Activated naive CD8-positive, alpha-beta T cell treated with anti-CD3 and anti-CD28 coated beads, Interleukin-2, amount 50 U/mL, for 24 hours (primary cell): Measurements from ENCODE around the gene NOTCH4.
"Not testable (repeated sequence)": the region's sequence is repeated elsewhere in the genome, so short reads cannot be mapped to it uniquely, and the experiment has no call there.

Experiments
- ATAC-seq: fragments of 150-1000 bp; cut with Tn5 transposase; one replicate; pipeline ENCODE4 v1.10.0; 2021
- DNase-seq: peaks from one replicate; pipeline ENCODE4 v3.0.0; 2021
- H3K27ac Mint-ChIP-seq: one replicate; pipeline ENCODE4 v1.8.0; 2021; ENCODE audit warnings: mild to moderate bottlenecking, mixed read lengths
- H3K27me3 Mint-ChIP-seq: one replicate; pipeline ENCODE4 v1.8.0; 2021; ENCODE audit warnings: mixed read lengths
- H3K36me3 Mint-ChIP-seq: one replicate; pipeline ENCODE4 v1.8.0; 2021; ENCODE audit warnings: low read depth, mixed read lengths
- H3K4me1 Mint-ChIP-seq: one replicate; pipeline ENCODE4 v1.8.0; 2021; ENCODE audit warnings: mixed read lengths
- H3K4me3 Mint-ChIP-seq: one replicate; pipeline ENCODE4 v1.8.0; 2021; ENCODE audit warnings: mild to moderate bottlenecking, moderate library complexity, mixed read lengths
- H3K9me3 Mint-ChIP-seq: one replicate; pipeline ENCODE4 v1.8.0; 2021; ENCODE audit warnings: mixed read lengths

Gene NOTCH4

DNA sequence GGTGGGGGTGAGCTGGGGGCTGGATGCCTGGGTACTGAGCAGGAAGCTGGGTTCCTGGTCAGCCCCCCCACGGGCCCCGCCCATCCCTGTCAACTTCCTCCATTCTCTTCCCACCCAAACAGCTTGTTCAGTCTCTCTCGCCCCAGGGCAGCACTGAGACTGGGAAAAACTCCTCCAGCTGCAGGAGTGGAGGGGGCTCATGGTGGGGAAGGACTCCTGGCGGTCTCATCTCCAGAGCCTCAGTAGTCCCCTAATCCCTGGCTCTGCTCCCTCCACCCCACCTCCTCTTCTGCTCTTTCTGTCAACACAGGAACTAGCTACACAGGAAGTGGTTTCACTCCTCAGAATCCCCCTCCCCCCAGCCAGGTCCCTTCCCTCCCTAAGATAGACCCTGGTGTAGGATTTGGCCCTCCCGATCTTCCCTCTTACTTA lies 31.2 kb downstream of the NOTCH4 start, which contains the start of gene GPSM3:
TSS of gene GPSM3 (minus strand) at position 36 of the 432 bp plus-strand sequence. CDS start 130 bp downstream, outside the sequence.
- H3K4me1 Mint-ChIP-seq = peaks cover 65% of the 10 kb centered on the region
- H3K27me3 Mint-ChIP-seq = no peaks in the 10 kb centered on the region
- H3K4me3 Mint-ChIP-seq = peak within 1 kb of the TSS; percentile 88
- peaks cover 8% of the 10 kb centered on the region for H3K36me3 Mint-ChIP-seq
- ATAC-seq (no peak), DNase-seq (peak; percentile 57)
- H3K27ac Mint-ChIP-seq = peak within 1 kb of the TSS; percentile 94
- H3K9me3 Mint-ChIP-seq = no peaks in the 10 kb centered on the region

DNA sequence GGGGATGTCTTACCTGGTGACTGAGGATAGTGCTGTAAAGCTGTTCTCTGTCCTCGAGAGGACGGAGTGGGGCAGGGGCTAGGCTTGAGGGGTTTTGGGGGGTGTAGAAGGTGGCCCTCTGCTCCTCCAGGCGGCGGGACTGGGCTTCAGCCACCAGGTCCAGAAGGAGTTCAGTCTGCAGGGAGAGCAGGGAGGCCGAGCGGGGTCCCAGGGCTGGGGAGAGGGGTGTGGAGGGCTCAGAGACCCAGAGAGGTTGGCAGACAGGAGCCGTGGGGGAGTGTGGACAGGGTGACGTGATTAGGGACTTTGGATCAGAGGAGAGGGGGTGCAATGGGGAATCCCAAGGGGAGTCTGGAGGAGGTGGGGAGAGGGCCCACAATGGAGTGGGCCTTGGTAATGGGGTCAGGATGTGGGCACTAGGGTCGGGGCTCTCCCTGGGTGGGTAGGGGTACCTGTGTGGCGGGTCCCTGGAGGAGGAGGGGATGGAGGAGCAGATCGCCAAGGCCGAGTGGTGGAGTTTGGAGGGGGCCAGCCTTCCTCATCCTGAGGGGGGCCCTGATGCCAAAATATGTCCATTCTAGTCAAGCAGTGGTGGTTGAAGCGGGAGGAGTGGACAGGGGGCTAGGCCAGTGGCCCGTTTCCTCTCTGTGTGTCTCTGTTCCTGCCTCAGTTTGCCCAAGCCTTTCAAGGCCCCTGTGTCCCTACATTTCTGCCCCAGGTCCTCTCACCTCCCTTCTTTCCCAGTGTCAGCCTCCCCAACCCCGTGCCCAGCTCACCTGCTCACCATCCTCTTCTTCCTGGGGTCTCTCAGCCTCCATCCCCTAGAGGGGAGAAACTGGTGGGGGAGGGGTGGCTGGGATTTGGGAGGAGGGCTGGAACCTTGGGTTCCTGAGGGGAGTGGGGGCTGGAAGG lies 31.9 kb downstream of the NOTCH4 start:
- no peak for DNase-seq

DNA sequence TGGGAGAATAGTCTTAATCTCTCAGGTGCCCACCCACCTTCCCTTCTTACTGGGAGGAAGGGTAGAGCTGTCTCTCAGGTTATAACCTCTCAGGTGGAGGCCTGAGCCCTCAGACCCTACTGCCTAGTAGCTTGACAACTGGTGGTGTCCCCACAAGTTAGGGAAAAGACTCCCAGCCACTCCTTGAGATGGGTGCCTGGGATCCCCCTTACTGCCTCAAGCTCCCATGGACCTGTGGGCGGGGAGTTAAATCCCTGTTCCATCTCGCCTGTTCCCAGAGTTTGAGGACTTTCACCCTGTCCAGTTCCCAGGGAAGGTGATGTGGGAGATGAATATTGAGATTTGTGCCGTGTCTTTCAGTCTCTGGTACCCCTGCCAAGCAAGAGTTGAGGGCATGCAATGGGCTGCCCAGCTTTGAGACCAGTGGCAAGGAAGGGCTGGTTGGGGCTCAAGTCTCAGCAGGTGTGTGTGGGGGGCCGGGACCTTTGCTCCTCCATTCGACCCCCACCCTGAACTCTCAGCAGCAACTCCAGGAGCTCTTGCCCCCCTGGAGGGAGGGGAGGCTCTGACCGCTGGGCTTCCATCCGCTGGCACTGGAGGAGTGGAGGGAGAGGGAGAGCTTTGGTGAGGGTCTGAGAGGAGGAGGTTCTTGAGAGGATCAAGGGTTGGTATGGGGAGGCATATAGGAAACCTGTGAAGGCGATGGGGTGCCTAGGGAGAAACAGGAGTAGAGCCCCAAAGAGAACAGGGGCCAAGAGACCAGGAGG lies 32.8 kb downstream of the NOTCH4 start:
- H3K36me3 Mint-ChIP-seq = peaks cover 22% of the 10 kb centered on the region
- ATAC-seq = no peak

More for the DNA sequence above, 31.9 kb downstream of the NOTCH4 start:
- H3K4me3 Mint-ChIP-seq = peak overlapping the region; percentile 88
- H3K9me3 Mint-ChIP-seq = no peaks in the 10 kb centered on the region
- H3K27ac Mint-ChIP-seq = peak overlapping the region; percentile 94
- ATAC-seq = no peak
- H3K4me1 Mint-ChIP-seq = peaks cover 70% of the 10 kb centered on the region
- no peaks in the 10 kb centered on the region for H3K27me3 Mint-ChIP-seq
- peaks cover 13% of the 10 kb centered on the region for H3K36me3 Mint-ChIP-seq

DNA sequence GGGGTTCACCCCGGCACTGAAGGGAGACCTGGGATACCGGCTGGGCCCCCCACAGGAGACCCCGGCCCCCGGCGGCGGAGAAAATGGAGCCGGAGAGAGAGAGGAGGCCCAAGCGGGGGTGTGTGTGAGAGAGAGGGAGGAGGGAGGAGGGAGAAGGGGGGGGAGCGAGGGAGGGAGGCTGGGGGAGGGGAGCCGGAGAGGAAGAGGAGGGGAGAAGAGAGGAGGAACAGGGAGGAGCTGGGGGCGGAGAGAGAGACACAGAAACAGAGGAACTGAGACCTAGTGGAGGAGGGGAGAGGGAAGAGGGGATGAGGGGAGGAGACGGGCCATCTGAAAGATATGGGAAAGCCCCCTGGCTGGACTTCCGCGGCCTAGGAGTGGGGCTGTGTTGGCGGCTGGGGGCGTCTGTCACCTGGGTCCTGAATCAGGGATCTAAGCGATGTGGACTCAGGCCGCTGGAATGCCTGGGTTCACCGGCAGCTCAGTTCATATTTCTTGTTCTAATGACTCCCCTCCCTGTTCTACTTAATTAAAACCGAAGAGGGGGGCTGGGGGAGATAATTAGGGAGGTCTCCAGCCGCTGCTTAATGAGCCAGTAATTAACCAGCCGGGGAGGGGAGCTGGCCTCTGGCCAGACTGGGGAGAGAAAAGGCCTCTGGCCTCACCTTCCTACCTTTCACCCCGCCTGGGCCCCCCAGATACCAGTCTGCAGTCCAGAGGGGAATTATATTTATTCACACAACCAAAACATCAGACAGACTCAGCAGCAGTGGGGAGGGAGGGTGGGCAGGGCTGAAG lies 33.6 kb downstream of the NOTCH4 start, which contains the start of gene PBX2:
TSS of gene PBX2 (minus strand) at position 149 of the 798 bp plus-strand sequence. CDS start 287 bp downstream, outside the sequence.
- peak; percentile 56 for ATAC-seq
- Mint-ChIP-seq H3K4me3 (peak within 1 kb of the TSS; percentile 88), H3K4me1 (peaks cover 77% of the 10 kb centered on the region), H3K9me3 (no peaks in the 10 kb centered on the region), H3K27me3 (no peaks in the 10 kb centered on the region), H3K36me3 (peaks cover 29% of the 10 kb centered on the region), H3K27ac (peak within 1 kb of the TSS; percentile 94)
- DNase-seq = peak; percentile 87

More for the DNA sequence above, 32.8 kb downstream of the NOTCH4 start:
- no peak for DNase-seq
- Mint-ChIP-seq H3K27me3 (no peaks in the 10 kb centered on the region), H3K27ac (peak overlapping the region; percentile 94), H3K4me1 (peaks cover 71% of the 10 kb centered on the region), H3K4me3 (peak overlapping the region; percentile 88), H3K9me3 (no peaks in the 10 kb centered on the region)

DNA sequence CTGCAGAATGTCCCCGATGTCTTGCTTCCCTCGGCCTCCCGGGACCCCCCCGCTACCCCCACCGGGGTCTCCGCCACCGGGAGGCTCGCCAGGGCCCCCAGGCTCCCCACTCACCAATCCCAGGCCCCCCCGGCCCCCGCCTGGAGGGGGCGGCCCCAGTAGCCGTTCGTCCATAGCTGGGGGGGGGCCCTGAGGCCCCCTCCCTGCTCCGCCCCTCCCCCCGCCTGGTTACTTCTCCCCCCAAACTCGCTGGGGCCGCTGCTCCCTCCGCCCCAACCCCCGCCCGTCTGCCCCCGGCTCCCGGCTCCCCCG lies 34.2 kb downstream of the NOTCH4 start:
- Mint-ChIP-seq H3K4me1 (peaks cover 73% of the 10 kb centered on the region), H3K36me3 (peaks cover 29% of the 10 kb centered on the region), H3K9me3 (no peaks in the 10 kb centered on the region), H3K27ac (peak overlapping the region; percentile 90), H3K27me3 (no peaks in the 10 kb centered on the region), H3K4me3 (peak overlapping the region; percentile 88)
- DNase-seq (no peak), ATAC-seq (no peak)

DNA sequence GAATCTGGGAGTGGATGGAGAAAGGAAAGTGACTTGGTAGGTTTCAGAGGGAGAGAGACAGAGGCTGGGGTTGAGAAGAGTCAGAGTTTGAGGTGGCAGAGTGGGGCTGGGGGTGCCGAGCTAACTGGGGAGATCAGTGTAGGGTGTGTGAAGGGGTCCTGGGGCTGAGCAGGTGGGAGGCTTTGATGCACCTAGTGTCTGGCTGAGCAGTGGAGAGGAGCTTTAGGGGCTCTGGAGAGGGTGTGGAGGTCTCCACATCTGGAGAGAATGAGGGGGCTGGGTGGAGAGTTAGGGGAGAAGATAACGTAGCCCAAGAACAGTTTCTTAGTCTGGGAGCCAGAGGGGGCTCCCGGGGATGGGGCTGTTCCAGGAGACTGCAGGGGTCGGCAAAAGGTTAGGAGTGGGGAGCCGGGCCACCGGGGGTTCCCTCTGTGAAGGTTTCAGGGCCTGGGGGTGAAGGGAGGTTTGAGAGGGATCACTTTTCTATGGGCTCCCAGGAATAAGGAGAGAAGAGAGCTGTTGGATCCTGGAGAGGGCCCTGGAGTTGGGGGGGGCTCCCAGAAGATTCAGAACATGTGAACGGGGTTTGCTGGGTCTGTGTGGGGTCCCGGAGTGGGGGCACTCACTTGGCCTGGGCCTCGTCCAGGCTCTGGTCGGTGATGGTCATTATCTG lies 34.7 kb downstream of the NOTCH4 start:
- H3K9me3 Mint-ChIP-seq = no peaks in the 10 kb centered on the region
- H3K4me3 Mint-ChIP-seq = peak overlapping the region; percentile 87
- H3K36me3 Mint-ChIP-seq = peaks cover 29% of the 10 kb centered on the region
- peaks cover 68% of the 10 kb centered on the region for H3K4me1 Mint-ChIP-seq
- DNase-seq (no peak), ATAC-seq (no peak)
- no peaks in the 10 kb centered on the region for H3K27me3 Mint-ChIP-seq
- H3K27ac Mint-ChIP-seq = peak overlapping the region; percentile 90

DNA sequence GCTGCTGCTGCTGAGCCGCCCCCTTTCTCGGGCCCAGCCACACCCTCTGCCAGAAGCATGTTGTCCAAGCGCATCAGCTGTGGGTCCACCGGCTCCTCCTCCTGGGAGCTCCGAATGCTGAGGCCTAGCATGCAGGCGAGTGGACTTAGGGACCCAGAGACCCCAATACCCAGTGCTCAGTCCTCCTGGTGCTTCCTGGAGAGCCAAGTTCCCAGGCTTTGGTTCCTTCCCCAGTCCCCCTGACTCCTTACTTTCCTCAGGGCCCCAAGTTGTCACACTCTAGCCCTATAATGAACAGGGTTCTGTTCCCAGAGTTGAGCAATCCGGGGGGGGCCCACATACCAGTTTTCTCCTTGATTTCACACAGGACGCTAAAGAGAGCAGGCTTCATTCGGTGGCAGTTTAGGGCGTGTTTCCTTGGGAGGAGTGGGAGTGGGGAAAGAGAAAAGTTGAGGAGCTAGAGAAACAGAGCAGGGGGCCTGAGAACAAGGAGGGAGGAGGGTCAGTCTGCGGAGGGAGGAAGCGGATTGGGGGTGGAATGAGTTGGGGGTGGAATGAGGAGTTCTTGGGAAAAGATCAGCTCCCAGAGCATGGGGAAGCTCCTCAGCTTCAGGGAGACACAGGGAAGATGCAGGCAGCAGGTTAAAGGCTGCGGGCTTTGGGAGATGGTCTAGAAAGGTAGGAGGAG lies 35.3 kb downstream of the NOTCH4 start:
- DNase-seq = no peak
- peaks cover 29% of the 10 kb centered on the region for H3K36me3 Mint-ChIP-seq
- peak overlapping the region; percentile 90 for H3K27ac Mint-ChIP-seq
- peaks cover 61% of the 10 kb centered on the region for H3K4me1 Mint-ChIP-seq
- H3K27me3 Mint-ChIP-seq = no peaks in the 10 kb centered on the region
- peak overlapping the region; percentile 87 for H3K4me3 Mint-ChIP-seq
- no peaks in the 10 kb centered on the region for H3K9me3 Mint-ChIP-seq
- ATAC-seq = no peak

DNA sequence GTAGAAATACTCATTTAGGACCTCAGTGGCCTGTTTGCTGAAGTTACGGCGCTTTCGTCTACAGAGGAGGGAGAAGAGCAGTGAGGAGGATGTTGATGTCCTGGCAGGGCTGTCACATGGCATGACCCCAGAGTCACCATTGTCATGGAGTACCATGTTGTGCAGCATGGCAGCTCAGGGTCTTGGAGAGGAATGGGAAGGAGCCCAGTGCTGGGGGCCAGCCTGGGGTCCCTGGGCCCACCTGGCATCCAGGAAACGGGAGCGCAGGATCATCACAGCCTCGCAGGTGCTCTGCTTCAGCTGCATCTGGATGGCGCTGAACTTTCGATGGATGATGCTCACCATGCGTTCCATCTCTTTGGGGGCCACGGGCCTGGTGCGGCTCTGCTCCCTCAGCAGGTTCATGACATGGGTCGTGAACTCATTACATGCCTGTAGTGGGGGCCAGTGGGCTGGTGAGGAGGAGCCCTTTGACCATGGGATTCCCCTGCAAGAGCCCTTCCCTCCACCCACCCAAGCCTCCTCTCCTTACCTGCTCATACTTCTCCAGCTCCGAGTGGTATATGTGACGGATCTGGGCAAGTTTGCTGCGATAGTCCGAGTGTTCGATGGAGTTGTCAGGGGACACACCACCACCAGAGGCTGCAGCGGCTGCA lies 36.0 kb downstream of the NOTCH4 start:
- H3K4me1 Mint-ChIP-seq = peaks cover 61% of the 10 kb centered on the region
- H3K4me3 Mint-ChIP-seq = peak overlapping the region; percentile 50
- peak overlapping the region; percentile 87 for H3K27ac Mint-ChIP-seq
- ATAC-seq, H3K27me3 Mint-ChIP-seq, DNase-seq, H3K9me3 Mint-ChIP-seq: not testable (repeated sequence)
- H3K36me3 Mint-ChIP-seq = peaks cover 29% of the 10 kb centered on the region

DNA sequence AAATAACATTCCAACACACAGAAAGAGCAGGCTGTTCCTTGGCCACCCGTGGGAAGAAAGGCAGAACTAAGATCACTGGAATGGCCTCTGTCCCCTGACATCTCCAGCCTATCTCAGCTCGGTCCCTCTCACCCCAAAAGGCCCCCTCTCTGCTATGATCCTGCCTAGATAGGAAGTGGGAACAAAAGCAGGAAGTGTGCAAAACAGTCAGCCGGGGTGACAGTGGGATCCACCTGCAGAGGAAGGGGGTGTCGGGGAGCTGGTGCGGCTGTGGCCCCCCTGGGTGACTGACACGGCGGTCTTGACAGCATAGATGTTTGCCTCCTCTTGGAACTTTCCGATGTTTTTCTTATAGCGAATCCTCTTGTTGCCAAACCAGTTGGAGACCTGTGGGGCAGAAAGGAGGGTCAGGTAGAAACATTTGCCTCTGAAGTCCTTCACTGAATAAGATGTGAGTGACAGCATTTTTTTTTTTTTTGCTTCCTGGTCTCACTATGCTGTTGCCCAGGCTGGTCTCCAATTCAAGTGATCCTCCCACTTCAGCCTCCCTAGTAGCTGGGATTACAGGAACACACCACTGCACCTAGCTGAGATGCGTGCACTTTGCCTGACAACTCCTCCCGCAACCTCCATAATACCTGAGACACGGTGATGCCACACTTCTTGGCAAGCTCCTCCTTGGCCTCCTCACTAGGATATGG lies 36.7 kb downstream of the NOTCH4 start:
- peaks cover 32% of the 10 kb centered on the region for H3K36me3 Mint-ChIP-seq
- no peaks in the 10 kb centered on the region for H3K9me3 Mint-ChIP-seq
- H3K27ac Mint-ChIP-seq = peak overlapping the region; percentile 87
- H3K4me3 Mint-ChIP-seq = peak overlapping the region; percentile 50
- H3K27me3 Mint-ChIP-seq = no peaks in the 10 kb centered on the region
- ATAC-seq (no peak), DNase-seq (no peak)
- H3K4me1 Mint-ChIP-seq = peaks cover 62% of the 10 kb centered on the region

DNA sequence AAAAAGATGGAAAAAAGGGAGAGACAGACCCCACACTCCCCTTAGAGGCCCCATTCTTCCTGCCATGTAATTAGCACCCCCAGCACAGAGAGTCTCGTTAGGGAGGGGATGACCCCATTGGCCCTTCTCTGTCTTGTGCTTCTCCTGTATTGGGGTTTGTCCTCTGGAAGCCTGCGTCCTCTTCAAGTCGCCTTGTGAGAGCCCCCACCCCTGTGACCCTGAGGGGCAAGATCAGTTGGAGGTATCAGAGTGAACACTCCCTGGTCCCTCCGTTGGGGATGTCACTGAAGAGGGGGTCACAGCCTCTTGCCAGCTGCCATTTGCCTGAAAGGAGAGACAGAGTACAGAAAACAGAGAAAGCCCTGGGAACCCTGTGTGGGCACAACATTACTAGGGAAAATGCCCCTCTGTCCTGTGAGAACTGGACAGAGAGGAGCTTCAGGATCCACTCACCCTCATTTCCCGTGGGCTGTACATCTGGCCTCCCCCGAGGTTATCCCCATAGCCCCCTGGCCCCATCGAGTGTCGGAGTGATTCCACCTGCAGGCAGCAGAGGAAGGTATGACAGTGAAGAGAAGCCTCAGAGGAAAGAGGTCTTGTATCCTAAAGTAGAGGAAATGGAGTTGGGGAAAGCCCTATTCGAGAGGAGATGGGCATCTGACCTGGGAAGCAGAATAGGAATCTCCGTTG lies 37.6 kb downstream of the NOTCH4 start:
- Mint-ChIP-seq H3K4me1 (peaks cover 60% of the 10 kb centered on the region), H3K36me3 (peaks cover 32% of the 10 kb centered on the region), H3K4me3 (peak overlapping the region; percentile 42), H3K27ac (peak overlapping the region; percentile 87)
- H3K27me3 Mint-ChIP-seq, DNase-seq, H3K9me3 Mint-ChIP-seq: not testable (repeated sequence)
- peak; percentile 1 for ATAC-seq

DNA sequence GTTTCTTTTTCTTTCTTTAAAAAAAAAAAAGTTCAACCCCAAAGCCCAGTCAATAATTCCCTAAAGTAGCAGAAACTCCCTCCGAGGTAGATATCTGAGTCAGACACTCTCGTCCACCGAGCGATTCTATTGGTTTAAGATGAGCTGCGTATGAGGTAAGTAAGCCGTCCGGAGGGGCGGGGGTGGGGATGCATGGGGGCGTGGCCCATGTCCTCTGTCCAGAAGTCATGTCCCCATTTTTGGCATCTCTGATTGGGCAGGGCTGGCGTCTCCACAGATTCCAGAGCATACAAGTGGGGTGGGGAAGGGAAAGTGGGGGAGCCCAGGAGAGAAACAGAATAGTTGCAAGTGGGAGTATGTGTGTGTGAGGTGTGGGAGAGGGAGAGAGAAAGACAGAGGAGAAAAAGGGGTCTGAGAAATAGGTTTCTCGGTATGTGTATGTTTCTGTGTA lies 38.2 kb downstream of the NOTCH4 start:
- not testable (repeated sequence) for H3K27me3 Mint-ChIP-seq, H3K9me3 Mint-ChIP-seq
- peak overlapping the region; percentile 42 for H3K4me3 Mint-ChIP-seq
- ATAC-seq (peak; percentile 50), DNase-seq (peak; percentile 50)
- H3K36me3 Mint-ChIP-seq = peaks cover 36% of the 10 kb centered on the region
- H3K27ac Mint-ChIP-seq = peak overlapping the region; percentile 87
- peaks cover 57% of the 10 kb centered on the region for H3K4me1 Mint-ChIP-seq

DNA sequence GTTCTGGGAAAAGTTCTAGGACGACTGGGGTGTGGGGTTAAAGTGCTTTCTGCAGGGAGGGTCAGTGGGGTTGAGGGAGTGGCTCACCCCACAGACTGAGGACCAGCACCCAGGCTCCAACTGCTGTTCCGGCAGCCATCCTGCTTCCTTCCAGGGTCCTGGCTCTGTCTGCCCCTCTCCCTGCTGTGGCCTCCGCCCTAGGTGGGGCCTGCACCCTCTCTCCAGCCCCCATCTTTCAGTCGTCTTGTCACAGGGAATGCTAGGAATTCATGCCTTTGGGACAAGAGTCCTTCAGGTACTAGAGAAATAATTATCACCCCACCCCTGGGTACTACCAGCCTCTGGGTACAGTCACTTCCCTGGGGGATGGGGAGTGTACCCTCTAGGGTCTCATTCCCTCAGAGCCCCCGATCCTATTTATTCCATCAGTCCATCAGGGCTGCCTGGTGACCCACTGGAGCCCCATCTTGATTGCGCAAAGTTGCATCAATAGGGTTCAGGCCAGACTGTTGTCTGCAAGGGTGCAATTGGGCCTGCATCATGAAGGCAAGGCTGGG lies 39.7 kb downstream of the NOTCH4 start, which contains the start of gene AGER:
TSS of gene AGER (minus strand) at position 170 of the 557 bp plus-strand sequence. CDS start at position 139, 31 bp downstream.
- no peak within 1 kb of the TSS for H3K4me3 Mint-ChIP-seq
- no peaks in the 10 kb centered on the region for H3K9me3 Mint-ChIP-seq
- H3K36me3 Mint-ChIP-seq = peaks cover 47% of the 10 kb centered on the region
- ATAC-seq (no peak), DNase-seq (no peak)
- peaks cover 69% of the 10 kb centered on the region for H3K4me1 Mint-ChIP-seq
- no peaks in the 10 kb centered on the region for H3K27me3 Mint-ChIP-seq
- peak within 1 kb of the TSS; percentile 59 for H3K27ac Mint-ChIP-seq
